ENCODE results near the gene PRR23E.

The PRR23E gene

GRCh38 chr3:127185962-127186674 is 6.8 kb upstream of the PRR23E start:
- no peak for DNase-seq

- no peak for DNase-seq
Measured at GRCh38 chr3:127187316-127187715, 5.6 kb upstream of the PRR23E start.

- DNase-seq: no peak
Measured at GRCh38 chr3:127193341-127193740, 410 bp downstream of the PRR23E start.

- no peak for DNase-seq
Measured at GRCh38 chr3:127193775-127194174, 844 bp downstream of the PRR23E start.

- no peak for DNase-seq
Measured at GRCh38 chr3:127194601-127195187, 1.8 kb downstream of the PRR23E start.

GRCh38 chr3:127195417-127195816 is 2.5 kb downstream of the PRR23E start:
- no peak for DNase-seq

- no peak for DNase-seq
Measured at GRCh38 chr3:127196002-127196401, 3.1 kb downstream of the PRR23E start.

- no peak for DNase-seq
Measured at GRCh38 chr3:127196466-127197299, 3.8 kb downstream of the PRR23E start.

GRCh38 chr3:127197300-127198189 is 4.6 kb downstream of the PRR23E start:
- DNase-seq: no peak

GRCh38 chr3:127200086-127200691 is 7.3 kb downstream of the PRR23E start:
- DNase-seq: no peak

GRCh38 chr3:127203024-127203423 is 10.1 kb downstream of the PRR23E start:
- no peak for DNase-seq

GRCh38 chr3:127204841-127205582 is 12.1 kb downstream of the PRR23E start:
- no peak for DNase-seq

- DNase-seq: no peak
Measured at GRCh38 chr3:127206154-127206553, 13.2 kb downstream of the PRR23E start.

GRCh38 chr3:127206611-127207516 is 13.9 kb downstream of the PRR23E start:
- no peak for DNase-seq

- DNase-seq: no peak
Measured at GRCh38 chr3:127207727-127208482, 15.0 kb downstream of the PRR23E start.

- no peak for DNase-seq
Measured at GRCh38 chr3:127208483-127209100, 15.7 kb downstream of the PRR23E start.

- DNase-seq: no peak
Measured at GRCh38 chr3:127209155-127209839, 16.4 kb downstream of the PRR23E start.

- DNase-seq: no peak
Measured at GRCh38 chr3:127209840-127210653, 17.1 kb downstream of the PRR23E start.
